H1 (cell line): ENCODE results near the gene TSPAN3. TPM values are rescaled to one million over a fixed set of nuclear protein-coding genes. Genes with fewer than 3 reads are reported as not detected.

Source experiments
- ATF3 ChIP-seq: IDR thresholded peaks from 2 replicates; pipeline ENCODE4 v1.6.1; 2011; ENCODE audit warnings: low read depth, mild to moderate bottlenecking, low read length; ENCODE audit not compliant: insufficient read depth
- CHD1 ChIP-seq: IDR thresholded peaks from 2 replicates; pipeline ENCODE4 v1.6.1; 2012; ENCODE audit warnings: low read depth, low read length, improper control_type of control experiment
- GTF2F1 ChIP-seq: IDR thresholded peaks from 2 replicates; pipeline ENCODE4 v1.6.1; 2012; ENCODE audit warnings: low read depth, low read length, improper control_type of control experiment, borderline replicate concordance
- KDM4A ChIP-seq: IDR thresholded peaks from one replicate; pipeline ENCODE4 v1.7.1; 2012; ENCODE audit warnings: low read depth, mild to moderate bottlenecking, moderate library complexity, low read length, inconsistent platforms; ENCODE audit not compliant: severe bottlenecking
- RNF2 ChIP-seq: fragments of 200-900, 300-1000 bp; sonication (generic); IDR thresholded peaks from 2 replicates; pipeline ENCODE4 v1.7.1; 2016; ENCODE audit warnings: borderline replicate concordance, low read depth, mild to moderate bottlenecking, antibody characterized with exemption, low read length; ENCODE audit not compliant: poor library complexity, severe bottlenecking; ENCODE audit errors: missing control alignments
- RXRA ChIP-seq: IDR thresholded peaks from 2 replicates; pipeline ENCODE4 v1.6.1; 2011; ENCODE audit warnings: low read depth, mild to moderate bottlenecking, low read length, moderate library complexity; ENCODE audit not compliant: insufficient read depth
- USF2 ChIP-seq: IDR thresholded peaks from 2 replicates; pipeline ENCODE4 v1.6.1; 2011; ENCODE audit warnings: low read length, improper control_type of control experiment
- polyA plus RNA-seq, 7 experiments: library from polyadenylated mRNA; depleted of rRNA in 3 of 7; stranded (reverse) in 5 of 7; unstranded in 2 of 7; fragments of >200 nt in 5 of 7; fragments of 200-250 nt in 2 of 7; gene quantifications; 1 replicate in 5 of 7; 2 replicates in 1 of 7; 4 replicates in 1 of 7; pipeline versions ENCODE4 v1.2.1 to v1.2.3, GENCODE V29; 2011 to 2013; ENCODE audit warnings: missing spikeins in 2 of 7, mixed read lengths in 2 of 7
- total RNA-seq: library from RNA; stranded (reverse); fragmentation: NEBNext Ultra II Directional; extraction: Animal tissue kit (Norgen Biotek cat#: 25700); gene quantifications from 2 replicates; pipeline ENCODE4 v1.2.1, GENCODE V29; 2021

The TSPAN3 gene
- total and polyA plus RNA-seq, 2 of the 8 experiments (the other 6 are each of a cell fraction or from before 2014, with no cell fraction given) = 107 to 238 TPM

GRCh38 chr15:77030048-77030927 lies 40.6 kb downstream of the TSPAN3 start (continued):
- TF ChIP-seq ATF3 (no peak), KDM4A (no peak), RNF2 (no peak), USF2 (no peak), GTF2F1 (no peak), CHD1 (no peak), RXRA (no peak)
